GM12864 (cell line): ENCODE measurements around the gene CIB4.

Source experiments
- DNase-seq: peaks from one replicate; pipeline ENCODE4 v3.0.0-alpha.2; 2011; ENCODE audit warnings: low read depth
- H3K4me3 ChIP-seq: 2 replicates; pipeline ENCODE4 v1.5.1; 2011; ENCODE audit warnings: mild to moderate bottlenecking, low read depth, low read length, control low read depth
- TF ChIP-seq, protein P1 (sequence below): IDR thresholded peaks from 2 replicates; pipeline ENCODE4 v1.5.1; 2011; ENCODE audit warnings: low read depth, mild to moderate bottlenecking, moderate library complexity, low read length, control low read depth, inconsistent platforms; ENCODE audit errors: missing control alignments

Gene CIB4

DNA sequence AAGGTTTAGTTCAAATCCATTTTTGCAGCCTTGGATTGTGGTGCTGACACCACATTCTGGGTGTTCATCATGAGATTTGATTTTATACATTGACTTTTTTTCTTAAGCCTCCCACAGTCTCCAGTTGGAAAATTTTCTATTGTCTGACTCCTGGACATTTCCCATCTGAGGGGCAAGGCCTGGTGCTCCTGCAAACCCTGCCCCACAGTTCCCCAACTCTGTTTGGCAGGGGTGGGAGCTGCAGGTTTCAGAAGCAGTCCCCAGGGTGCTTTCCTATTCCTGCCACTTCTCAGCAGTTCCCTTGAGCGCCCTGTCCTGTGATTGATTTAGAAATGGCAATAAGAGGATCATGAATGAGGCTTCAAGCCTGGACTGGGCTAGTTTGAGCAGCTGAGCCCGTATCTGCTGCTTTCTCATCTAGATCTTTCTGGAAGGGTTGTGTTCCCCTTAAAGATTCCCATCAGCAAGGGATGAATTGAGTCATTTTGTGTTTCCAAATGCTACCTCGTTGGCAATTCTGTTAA lies 77.0 kb downstream of the CIB4 start:
- DNase-seq = no peak
- H3K4me3 ChIP-seq = no peak overlapping the region
- TF ChIP-seq, protein P1, sequence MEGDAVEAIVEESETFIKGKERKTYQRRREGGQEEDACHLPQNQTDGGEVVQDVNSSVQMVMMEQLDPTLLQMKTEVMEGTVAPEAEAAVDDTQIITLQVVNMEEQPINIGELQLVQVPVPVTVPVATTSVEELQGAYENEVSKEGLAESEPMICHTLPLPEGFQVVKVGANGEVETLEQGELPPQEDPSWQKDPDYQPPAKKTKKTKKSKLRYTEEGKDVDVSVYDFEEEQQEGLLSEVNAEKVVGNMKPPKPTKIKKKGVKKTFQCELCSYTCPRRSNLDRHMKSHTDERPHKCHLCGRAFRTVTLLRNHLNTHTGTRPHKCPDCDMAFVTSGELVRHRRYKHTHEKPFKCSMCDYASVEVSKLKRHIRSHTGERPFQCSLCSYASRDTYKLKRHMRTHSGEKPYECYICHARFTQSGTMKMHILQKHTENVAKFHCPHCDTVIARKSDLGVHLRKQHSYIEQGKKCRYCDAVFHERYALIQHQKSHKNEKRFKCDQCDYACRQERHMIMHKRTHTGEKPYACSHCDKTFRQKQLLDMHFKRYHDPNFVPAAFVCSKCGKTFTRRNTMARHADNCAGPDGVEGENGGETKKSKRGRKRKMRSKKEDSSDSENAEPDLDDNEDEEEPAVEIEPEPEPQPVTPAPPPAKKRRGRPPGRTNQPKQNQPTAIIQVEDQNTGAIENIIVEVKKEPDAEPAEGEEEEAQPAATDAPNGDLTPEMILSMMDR = no peak

DNA sequence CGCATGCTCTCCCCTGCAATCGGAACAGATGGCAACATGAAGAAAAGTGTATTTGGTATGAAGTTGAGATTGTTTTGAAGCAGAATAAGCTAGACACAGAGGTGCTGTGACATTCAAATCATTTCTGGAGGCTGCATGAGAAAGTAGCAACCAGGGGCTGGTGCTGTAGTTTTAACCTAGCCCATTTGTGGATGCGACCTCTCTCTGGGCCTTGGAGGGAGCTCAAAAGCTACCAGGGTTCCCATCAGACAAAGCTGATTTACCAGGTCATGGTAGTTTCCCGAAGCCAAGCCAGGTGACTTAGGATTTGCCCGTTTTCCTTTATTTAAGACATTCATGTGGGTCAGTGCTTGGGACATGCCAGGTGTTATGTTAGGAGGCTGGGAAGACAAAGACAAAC lies 77.5 kb downstream of the CIB4 start:
- DNase-seq = no peak
- no peak overlapping the region for H3K4me3 ChIP-seq
- TF ChIP-seq, protein P1 = no peak

DNA sequence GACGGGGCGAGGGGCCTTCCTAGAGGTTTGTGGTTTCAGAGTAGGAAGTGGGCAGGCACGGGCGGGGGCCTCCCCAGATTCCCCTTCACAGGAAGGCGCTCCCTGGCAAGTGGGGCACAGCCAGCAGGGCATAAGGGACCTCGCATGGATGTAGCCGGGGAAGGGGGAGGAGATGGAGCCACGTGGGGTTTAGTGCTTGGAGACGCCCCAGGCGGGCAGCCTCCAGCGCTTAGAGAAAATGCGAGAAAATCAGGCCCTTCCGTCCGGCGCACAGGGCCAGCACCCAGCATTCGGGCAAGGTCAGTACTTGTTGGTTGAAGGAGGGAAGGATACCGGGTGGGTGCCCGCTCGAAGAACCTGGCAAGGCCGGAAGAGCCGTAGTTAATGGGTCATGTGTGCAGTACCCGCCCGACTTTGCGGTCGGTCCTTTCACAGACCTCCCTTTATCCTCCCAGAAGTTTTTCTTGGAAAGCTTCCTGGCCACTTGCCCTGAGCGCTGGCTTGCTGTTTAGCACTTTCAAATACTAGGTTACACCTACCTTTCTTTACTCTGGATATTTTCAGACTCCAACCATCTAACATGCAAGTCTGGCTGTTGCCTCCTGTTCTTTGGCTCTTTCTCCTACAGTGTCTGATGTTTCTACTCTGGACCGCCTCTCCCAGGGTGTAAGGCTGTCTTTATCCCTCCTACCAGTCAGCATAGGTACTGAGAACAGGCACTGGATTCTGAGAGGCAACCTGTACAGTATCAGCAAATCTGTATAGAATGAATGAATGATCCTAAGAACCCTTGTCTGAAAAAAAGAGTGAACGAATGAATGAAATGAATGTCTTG lies 78.1 kb downstream of the CIB4 start:
- DNase-seq = no peak
- TF ChIP-seq, protein P1 = no peak
- no peak overlapping the region for H3K4me3 ChIP-seq

DNA sequence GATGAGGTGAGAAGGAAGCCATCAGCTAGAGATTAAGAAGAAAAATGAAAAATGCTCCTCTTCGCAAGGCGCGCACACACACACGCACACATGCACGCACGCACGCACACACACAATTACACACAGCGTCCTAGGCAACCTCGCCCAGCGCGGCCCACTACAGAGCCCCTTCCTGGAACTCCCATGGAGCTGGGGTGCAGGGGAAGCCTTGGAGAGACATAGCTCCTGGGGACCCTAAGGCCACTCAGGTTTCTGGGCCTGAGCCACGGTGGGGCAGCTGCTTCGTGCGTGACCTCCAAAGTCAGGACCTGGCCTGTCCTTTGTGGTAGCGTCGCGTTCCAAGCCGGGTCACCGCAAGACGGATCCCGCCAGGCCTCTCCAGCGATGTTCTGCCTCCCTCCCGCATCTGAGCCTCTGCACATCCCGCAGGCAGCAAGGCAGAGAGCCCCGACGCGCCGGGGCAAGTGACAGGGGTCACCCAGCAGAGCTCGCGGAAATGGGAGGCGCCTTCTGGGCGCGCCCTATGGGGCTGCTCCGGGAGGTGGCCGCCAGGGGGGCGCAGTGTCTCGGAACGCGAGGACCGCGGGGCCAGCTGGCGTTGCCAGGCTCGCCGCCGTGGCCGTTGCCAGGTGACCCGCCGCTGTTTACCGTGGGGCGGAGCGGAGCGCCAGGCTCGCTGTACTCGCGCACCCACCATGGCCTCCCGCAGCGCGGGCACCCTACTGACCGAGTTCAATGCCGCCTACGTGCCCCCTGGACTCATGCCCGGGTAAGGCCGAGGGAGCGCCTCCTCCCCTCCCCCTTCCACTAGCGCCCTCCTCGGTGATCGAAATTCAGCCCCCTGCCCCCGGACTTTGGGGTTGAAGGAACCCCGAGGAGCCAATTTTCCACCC lies 79.0 kb downstream of the CIB4 start:
- no peak for DNase-seq
- H3K4me3 ChIP-seq = no peak overlapping the region
- TF ChIP-seq, protein P1 = no peak

DNA sequence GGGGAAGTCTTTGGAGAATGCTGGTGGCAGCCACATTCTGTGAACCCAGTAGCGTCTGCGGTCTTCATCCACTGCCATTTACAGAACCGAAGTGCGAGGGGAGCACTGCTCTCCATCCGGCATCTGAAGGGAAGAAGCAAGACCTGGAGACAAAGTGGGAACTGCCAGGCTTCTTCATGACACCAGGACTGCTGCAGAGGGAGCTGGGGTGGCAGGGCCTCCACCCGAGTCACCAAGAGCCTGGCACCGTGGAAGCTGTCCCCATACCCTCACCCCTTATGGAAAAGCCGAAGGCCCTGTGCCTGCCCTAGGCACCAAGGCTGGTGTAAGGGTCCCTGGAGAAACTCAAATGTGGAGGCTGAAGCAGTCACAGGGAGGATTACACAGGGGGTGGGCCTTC lies 79.8 kb downstream of the CIB4 start:
- TF ChIP-seq, protein P1 = no peak
- no peak for DNase-seq
- no peak overlapping the region for H3K4me3 ChIP-seq

DNA sequence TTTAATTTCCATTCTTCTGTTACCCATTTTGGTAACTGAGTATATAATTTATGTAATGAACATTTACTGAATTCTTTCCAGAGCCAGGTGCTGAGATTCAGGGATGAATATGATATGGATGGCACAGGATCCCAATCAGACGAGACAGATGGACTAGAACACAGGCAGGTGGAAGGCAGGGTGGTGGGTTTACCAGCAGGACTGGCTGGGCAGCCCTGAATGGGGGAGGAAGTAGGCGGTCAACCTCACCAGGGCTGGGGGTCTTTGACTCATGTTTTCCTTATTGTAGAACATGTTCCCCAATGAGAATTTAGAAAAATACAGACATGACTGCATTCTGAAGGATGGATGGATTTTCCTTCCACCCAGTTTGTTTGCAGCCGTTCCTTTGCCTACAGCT lies 80.3 kb downstream of the CIB4 start:
- H3K4me3 ChIP-seq = no peak overlapping the region
- no peak for DNase-seq
- TF ChIP-seq, protein P1 = no peak
